CD14-positive monocyte (primary cell): ENCODE measurements around the gene GNB5. TPM values are rescaled to one million over a fixed set of nuclear protein-coding genes. Genes with fewer than 3 reads are reported as not detected.
A peak's percentile ranks its signal among the peaks of the same experiment; 100 is the strongest.

ENCODE experiments used
- DNase-seq, 3 donors: peaks; one replicate each; pipeline ENCODE4 v3.0.0-alpha.2; 2011 to 2022
- H2AFZ ChIP-seq: 2 replicates; pipeline ENCODE4 v1.6.0; 2012; ENCODE audit warnings: mild to moderate bottlenecking, low read depth, low read length, inconsistent platforms; ENCODE audit not compliant: insufficient read depth, poor library complexity, severe bottlenecking
- H3K27ac ChIP-seq, 2 donors: 1 replicate in 1 of 2; 2 replicates in 1 of 2; pipeline ENCODE4 v1.5.1; 2012 to 2013; ENCODE audit warnings: low read length in 2 of 2, control low read depth in 1 of 2, inconsistent platforms in 1 of 2, low read depth in 1 of 2, mild to moderate bottlenecking in 1 of 2
- H3K27me3 ChIP-seq, 2 donors: one replicate each; pipeline versions ENCODE4 v1.6.0 to v1.6.1; 2011 to 2013; ENCODE audit warnings: low read length in 2 of 2; ENCODE audit not compliant: control insufficient read depth in 2 of 2, insufficient read depth in 2 of 2
- H3K36me3 ChIP-seq, 2 donors: replicated peaks in 1 of 2; 1 replicate in 1 of 2; 2 replicates in 1 of 2; pipeline versions ENCODE4 v1.5.1 to v1.6.1; 2012 to 2013; ENCODE audit warnings: low read length in 2 of 2, control low read depth in 1 of 2, inconsistent platforms in 1 of 2, mild to moderate bottlenecking in 1 of 2; ENCODE audit not compliant: insufficient read depth in 2 of 2, control insufficient read depth in 1 of 2
- H3K4me1 ChIP-seq, 2 donors: 1 replicate in 1 of 2; 2 replicates in 1 of 2; pipeline versions ENCODE4 v1.5.1 to v1.6.1; 2012 to 2013; ENCODE audit warnings: low read length in 2 of 2, control low read depth in 1 of 2, inconsistent platforms in 1 of 2, mild to moderate bottlenecking in 1 of 2, moderate library complexity in 1 of 2; ENCODE audit not compliant: insufficient read depth in 2 of 2, control insufficient read depth in 1 of 2
- H3K4me2 ChIP-seq: replicated peaks from 2 replicates; pipeline ENCODE3; 2012; ENCODE audit warnings: low read length, moderate library complexity, mild to moderate bottlenecking; ENCODE audit not compliant: poor library complexity, severe bottlenecking; ENCODE audit errors: extremely low read depth
- H3K4me3 ChIP-seq, 3 experiments: fragments of 200-600 bp in 1 of 3; sonication (generic) in 1 of 3; replicated peaks in 1 of 3; 1 replicate in 2 of 3; 2 replicates in 1 of 3; pipeline ENCODE4 v1.5.1; 2011 to 2013; ENCODE audit warnings: low read length in 3 of 3, mild to moderate bottlenecking in 3 of 3, control low read depth in 2 of 3, low read depth in 2 of 3, inconsistent platforms in 1 of 3, moderate library complexity in 1 of 3
- H3K79me2 ChIP-seq: 2 replicates; pipeline ENCODE4 v1.6.0; 2012; ENCODE audit warnings: mild to moderate bottlenecking, control low read depth, inconsistent platforms, low read length, moderate library complexity; ENCODE audit not compliant: insufficient read depth
- H3K9ac ChIP-seq: 2 replicates; pipeline ENCODE4 v1.6.0; 2017; ENCODE audit warnings: low read length, mild to moderate bottlenecking; ENCODE audit not compliant: insufficient read depth, poor library complexity, severe bottlenecking
- H3K9me3 ChIP-seq, 2 donors: replicated peaks in 1 of 2; 1 replicate in 1 of 2; 2 replicates in 1 of 2; pipeline versions ENCODE4 v1.5.1 to v1.6.1; 2012 to 2013; ENCODE audit warnings: low read length in 2 of 2, control low read depth in 1 of 2; ENCODE audit not compliant: control insufficient read depth in 1 of 2, insufficient read depth in 1 of 2
- H4K20me1 ChIP-seq: 2 replicates; pipeline ENCODE4 v1.6.0; 2012; ENCODE audit warnings: mild to moderate bottlenecking, low read length, control low read depth, moderate library complexity; ENCODE audit not compliant: insufficient read depth
- H3K27ac Mint-ChIP-seq, 7 donors: one replicate each; pipeline ENCODE4 v1.8.0; 2020; ENCODE audit warnings: mild to moderate bottlenecking in 7 of 7, mixed read lengths in 7 of 7, moderate library complexity in 6 of 7, inconsistent platforms in 2 of 7
- H3K27me3 Mint-ChIP-seq, 3 donors: one replicate each; pipeline ENCODE4 v1.8.0; 2021 to 2022; ENCODE audit warnings: low read depth in 3 of 3, mild to moderate bottlenecking in 3 of 3, mixed read lengths in 3 of 3, moderate library complexity in 3 of 3, inconsistent platforms in 1 of 3
- H3K36me3 Mint-ChIP-seq, 2 donors: one replicate each; pipeline ENCODE4 v1.8.0; 2020; ENCODE audit warnings: mixed read lengths in 2 of 2, inconsistent platforms in 1 of 2, mild to moderate bottlenecking in 1 of 2
- H3K4me1 Mint-ChIP-seq: one replicate; pipeline ENCODE4 v1.8.0; 2020; ENCODE audit warnings: mild to moderate bottlenecking, mixed read lengths
- H3K4me3 Mint-ChIP-seq, 2 donors: one replicate each; pipeline ENCODE4 v1.8.0; 2020; ENCODE audit warnings: mild to moderate bottlenecking in 2 of 2, mixed read lengths in 2 of 2, moderate library complexity in 1 of 2
- H3K9me3 Mint-ChIP-seq, 7 donors: one replicate each; pipeline ENCODE4 v1.8.0; 2020 to 2022; ENCODE audit warnings: mixed read lengths in 7 of 7, mild to moderate bottlenecking in 6 of 7, moderate library complexity in 6 of 7, inconsistent platforms in 2 of 7
- WGBS: methylation state at CpG from one replicate; pipeline ENCODE4 v1.1.5; 2013; ENCODE audit warnings: missing lambda C conversion rate; ENCODE audit not compliant: insufficient coverage; 5-methylcytosine and 5-hydroxymethylcytosine counted together
- intact Hi-C, 2 donors: fragments of 100-400 bp; cut with micrococcal nuclease; formaldehyde crosslinking; loops; one replicate each; pipeline versions ENCODE4 v1.15.0 to v1.15.1; 2023
- polyA plus RNA-seq, 3 donors: library from polyadenylated mRNA; depleted of rRNA in 1 of 3; unstranded in 2 of 3; stranded (reverse) in 1 of 3; fragments of 300-500 nt in 2 of 3; fragments of >200 nt in 1 of 3; fragmentation: Illumina TruSeq in 2 of 3; gene quantifications; 1 replicate in 2 of 3; 2 replicates in 1 of 3; pipeline ENCODE4 v1.2.3, GENCODE V29; 2012 to 2021
- TF ChIP-seq, protein P1 (sequence below): fragments of 200-600 bp; IDR thresholded peaks from one replicate; pipeline ENCODE4 v1.8.0; 2022; ENCODE audit warnings: antibody characterized with exemption, mild to moderate bottlenecking

The GNB5 gene
- polyA plus RNA-seq, 3 donors = 3.1 to 5.4 (median 4.3) TPM

DNA sequence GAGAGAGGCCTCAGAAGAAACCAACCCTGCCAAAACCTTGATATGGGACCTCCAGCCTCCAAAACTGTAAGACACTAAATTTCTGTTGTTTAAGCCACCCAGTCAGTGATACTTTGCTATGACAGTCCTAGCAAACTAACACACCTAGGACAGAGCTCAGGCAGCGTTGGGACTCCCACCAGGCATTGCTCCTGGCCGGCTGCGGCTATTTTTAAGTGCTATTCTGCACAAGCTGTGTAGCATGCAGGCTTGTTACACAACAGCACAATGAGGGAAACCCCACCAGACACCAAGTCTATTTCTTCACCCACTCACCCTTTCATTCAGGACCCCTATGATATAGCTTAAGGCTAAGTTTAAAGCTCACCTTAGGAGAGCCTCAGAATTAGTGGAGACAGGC lies 47.0 kb upstream of the GNB5 start:
- Mint-ChIP-seq H3K4me1 (peaks cover 16% of the 10 kb centered on the region), H3K27me3 (peaks cover 1 to 4% (median 2%) of the 10 kb centered on the region in 3 donors), H3K36me3 (no peaks in the 10 kb centered on the region), H3K27ac (no peak overlapping the region), H3K4me3 (no peak overlapping the region), H3K9me3 (peaks cover 0 to 1% (median 0%) of the 10 kb centered on the region in 7 donors)
- Histone ChIP-seq H3K4me2 (no peak overlapping the region), H3K9me3 (no peaks in the 10 kb centered on the region), H3K79me2 (no peaks in the 10 kb centered on the region), H3K27ac (no peak overlapping the region), H2AFZ (no peak overlapping the region), H3K9ac (no peak overlapping the region), H3K4me3 (no peak overlapping the region), H3K4me1 (peaks cover 7 to 10% of the 10 kb centered on the region in 2 donors), H3K36me3 (no peaks in the 10 kb centered on the region), H4K20me1 (no peaks in the 10 kb centered on the region), H3K27me3 (no peaks in the 10 kb centered on the region)
- intact Hi-C loops = no loop called here
- WGBS = 82% methylated on average over 1 of the region's 3 CpGs
- TF ChIP-seq, protein P1, sequence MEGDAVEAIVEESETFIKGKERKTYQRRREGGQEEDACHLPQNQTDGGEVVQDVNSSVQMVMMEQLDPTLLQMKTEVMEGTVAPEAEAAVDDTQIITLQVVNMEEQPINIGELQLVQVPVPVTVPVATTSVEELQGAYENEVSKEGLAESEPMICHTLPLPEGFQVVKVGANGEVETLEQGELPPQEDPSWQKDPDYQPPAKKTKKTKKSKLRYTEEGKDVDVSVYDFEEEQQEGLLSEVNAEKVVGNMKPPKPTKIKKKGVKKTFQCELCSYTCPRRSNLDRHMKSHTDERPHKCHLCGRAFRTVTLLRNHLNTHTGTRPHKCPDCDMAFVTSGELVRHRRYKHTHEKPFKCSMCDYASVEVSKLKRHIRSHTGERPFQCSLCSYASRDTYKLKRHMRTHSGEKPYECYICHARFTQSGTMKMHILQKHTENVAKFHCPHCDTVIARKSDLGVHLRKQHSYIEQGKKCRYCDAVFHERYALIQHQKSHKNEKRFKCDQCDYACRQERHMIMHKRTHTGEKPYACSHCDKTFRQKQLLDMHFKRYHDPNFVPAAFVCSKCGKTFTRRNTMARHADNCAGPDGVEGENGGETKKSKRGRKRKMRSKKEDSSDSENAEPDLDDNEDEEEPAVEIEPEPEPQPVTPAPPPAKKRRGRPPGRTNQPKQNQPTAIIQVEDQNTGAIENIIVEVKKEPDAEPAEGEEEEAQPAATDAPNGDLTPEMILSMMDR = no peak
- DNase-seq = no peak

DNA sequence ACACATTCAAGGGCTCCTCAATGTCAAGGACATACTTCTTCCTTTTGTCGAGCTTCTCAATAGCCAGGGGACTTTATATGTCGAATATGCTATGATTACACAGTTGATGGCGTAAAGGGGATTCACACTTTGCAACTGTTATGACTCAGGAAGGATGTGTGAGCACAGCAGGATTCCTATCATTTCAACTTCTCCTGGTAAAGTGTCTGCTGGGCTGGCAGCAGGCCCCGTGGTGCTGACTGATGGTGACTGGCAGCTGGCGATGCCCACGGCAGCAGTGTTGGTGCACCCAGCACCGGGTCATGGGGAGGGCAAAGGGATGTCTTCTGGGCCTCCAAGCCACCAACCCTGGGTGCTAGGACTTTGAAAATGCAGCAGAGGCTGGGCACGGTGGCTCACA lies 44.8 kb upstream of the GNB5 start:
- TF ChIP-seq, protein P1 = no peak
- Histone ChIP-seq H3K4me2 (no peak overlapping the region), H3K27me3 (no peaks in the 10 kb centered on the region), H3K36me3 (no peaks in the 10 kb centered on the region), H3K27ac (no peak overlapping the region), H3K9ac (no peak overlapping the region), H3K79me2 (no peaks in the 10 kb centered on the region), H2AFZ (no peak overlapping the region), H3K4me1 (peaks cover 17 to 21% of the 10 kb centered on the region in 2 donors), H3K9me3 (no peaks in the 10 kb centered on the region), H4K20me1 (no peaks in the 10 kb centered on the region), H3K4me3 (no peak overlapping the region)
- Mint-ChIP-seq H3K36me3 (no peaks in the 10 kb centered on the region), H3K4me1 (peaks cover 26% of the 10 kb centered on the region), H3K9me3 (peaks cover 0 to 3% (median 0%) of the 10 kb centered on the region in 7 donors), H3K4me3 (no peak overlapping the region), H3K27ac (peak overlapping the region in 2 of 7 donors; percentile 35 to 42), H3K27me3 (peaks cover 1 to 5% (median 3%) of the 10 kb centered on the region in 3 donors)
- intact Hi-C loops = no loop called here
- DNase-seq = peak in 1 of 3 donors; percentile 41
- 72% methylated on average over 5 of the region's 8 CpGs for WGBS
